Measurements from ENCODE around the gene RNF213.
"Not testable (repeated sequence)": the region's sequence is repeated elsewhere in the genome, so short reads cannot be mapped to it uniquely, and the experiment has no call there.

RNF213 gene

DNA sequence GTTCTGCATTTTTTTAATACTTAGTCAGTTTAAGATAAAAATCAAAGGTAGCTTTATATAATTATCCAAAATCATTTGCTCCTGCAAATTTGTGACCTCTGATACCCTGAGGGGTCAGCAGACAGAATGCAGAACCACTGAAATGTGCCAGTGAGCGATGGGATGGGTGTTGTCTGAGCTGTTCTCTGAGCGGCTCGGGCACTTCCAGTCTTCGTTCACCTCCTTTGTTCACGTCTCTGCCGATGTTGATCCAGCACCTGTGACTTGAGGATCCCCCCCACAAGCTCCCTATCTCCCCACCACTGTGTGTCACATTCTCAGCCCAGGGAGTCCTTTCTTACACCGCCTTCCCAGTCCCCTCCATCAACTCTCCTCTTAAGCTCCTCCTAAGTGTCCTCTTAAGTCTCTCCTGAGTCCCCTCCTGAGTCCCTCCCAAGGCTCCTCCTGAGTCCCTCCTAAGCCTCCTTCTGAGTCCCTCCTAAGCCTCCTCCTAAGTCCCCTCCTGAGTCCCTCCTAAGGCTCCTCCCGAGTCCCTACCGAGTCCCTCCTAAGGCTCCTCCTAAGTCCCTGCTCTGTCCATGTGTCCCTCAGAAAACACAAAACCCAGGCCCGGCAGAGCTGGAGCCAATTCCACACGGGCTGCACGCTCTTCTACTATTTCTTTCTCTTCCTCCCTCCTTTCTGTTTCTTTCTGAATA, 47.5 kb downstream of the RNF213 start:
- peak overlapping the region; percentile 21 for H3K4me3 ChIP-seq (ENCODE audit: low read depth, low read length)
- TF ChIP-seq, protein P1, sequence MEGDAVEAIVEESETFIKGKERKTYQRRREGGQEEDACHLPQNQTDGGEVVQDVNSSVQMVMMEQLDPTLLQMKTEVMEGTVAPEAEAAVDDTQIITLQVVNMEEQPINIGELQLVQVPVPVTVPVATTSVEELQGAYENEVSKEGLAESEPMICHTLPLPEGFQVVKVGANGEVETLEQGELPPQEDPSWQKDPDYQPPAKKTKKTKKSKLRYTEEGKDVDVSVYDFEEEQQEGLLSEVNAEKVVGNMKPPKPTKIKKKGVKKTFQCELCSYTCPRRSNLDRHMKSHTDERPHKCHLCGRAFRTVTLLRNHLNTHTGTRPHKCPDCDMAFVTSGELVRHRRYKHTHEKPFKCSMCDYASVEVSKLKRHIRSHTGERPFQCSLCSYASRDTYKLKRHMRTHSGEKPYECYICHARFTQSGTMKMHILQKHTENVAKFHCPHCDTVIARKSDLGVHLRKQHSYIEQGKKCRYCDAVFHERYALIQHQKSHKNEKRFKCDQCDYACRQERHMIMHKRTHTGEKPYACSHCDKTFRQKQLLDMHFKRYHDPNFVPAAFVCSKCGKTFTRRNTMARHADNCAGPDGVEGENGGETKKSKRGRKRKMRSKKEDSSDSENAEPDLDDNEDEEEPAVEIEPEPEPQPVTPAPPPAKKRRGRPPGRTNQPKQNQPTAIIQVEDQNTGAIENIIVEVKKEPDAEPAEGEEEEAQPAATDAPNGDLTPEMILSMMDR (IDR thresholded peaks at IDR 0.05; ENCODE audit: low read depth, low read length), result no peak
- peaks cover 82% of the 10 kb centered on the region for H3K36me3 ChIP-seq
- no peaks in the 10 kb centered on the region for H3K27me3 ChIP-seq (ENCODE audit: insufficient read depth, low read depth, severe bottlenecking)
- peak; percentile 96 for DNase-seq
- peak overlapping the region; percentile 89 for H3K27ac ChIP-seq
- peaks cover 13% of the 10 kb centered on the region for H3K9me3 ChIP-seq (ENCODE audit: severe bottlenecking)

DNA sequence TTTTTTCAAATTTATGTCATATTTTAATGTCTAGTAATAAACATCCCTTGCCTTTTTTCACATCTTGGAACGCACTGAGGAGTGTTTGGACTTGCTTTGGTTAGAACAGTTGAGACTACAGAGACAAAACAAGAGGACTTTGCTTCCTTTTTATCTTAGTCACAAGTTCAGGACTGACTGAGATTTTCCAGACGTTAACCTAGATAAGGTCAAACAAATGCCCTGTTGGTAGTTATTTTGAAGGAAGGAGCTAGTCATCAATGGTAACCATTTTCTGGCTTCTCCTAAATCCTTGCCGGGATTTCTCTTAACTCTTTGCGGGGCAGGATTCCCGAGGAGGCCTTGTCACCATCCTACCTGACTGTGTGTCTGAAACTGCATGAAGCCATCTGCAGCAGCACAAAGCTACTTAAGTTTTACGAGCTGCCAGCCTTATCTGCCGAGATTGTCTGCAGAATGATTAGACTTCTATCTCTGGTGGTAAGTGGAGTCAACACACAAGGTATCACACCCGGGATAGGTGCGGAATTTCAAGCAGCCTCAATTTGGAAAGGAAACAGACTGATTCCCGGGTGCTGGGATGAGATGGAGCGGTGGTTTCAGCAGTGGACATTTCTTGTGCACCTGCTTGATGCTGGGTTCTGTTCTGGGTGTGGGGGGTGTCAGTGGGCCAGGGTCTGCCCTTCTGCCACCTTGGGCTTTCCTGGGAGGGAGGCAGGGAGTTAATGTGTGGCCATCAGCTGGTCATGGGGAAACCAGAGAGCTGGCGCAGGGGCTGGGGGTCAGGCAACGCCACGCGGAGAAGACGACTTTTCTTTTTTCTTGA, 48.3 kb downstream of the RNF213 start:
- H3K4me3 ChIP-seq (ENCODE audit: low read depth, low read length), result peak overlapping the region; percentile 21
- DNase-seq, result peak; percentile 86
- H3K27me3 ChIP-seq (ENCODE audit: insufficient read depth, low read depth, severe bottlenecking), result no peaks in the 10 kb centered on the region
- TF ChIP-seq, protein P1 (IDR thresholded peaks at IDR 0.05; ENCODE audit: low read depth, low read length), result no peak
- peak overlapping the region; percentile 89 for H3K27ac ChIP-seq
- peaks cover 78% of the 10 kb centered on the region for H3K36me3 ChIP-seq
- H3K9me3 ChIP-seq (ENCODE audit: severe bottlenecking), result peaks cover 9% of the 10 kb centered on the region

DNA sequence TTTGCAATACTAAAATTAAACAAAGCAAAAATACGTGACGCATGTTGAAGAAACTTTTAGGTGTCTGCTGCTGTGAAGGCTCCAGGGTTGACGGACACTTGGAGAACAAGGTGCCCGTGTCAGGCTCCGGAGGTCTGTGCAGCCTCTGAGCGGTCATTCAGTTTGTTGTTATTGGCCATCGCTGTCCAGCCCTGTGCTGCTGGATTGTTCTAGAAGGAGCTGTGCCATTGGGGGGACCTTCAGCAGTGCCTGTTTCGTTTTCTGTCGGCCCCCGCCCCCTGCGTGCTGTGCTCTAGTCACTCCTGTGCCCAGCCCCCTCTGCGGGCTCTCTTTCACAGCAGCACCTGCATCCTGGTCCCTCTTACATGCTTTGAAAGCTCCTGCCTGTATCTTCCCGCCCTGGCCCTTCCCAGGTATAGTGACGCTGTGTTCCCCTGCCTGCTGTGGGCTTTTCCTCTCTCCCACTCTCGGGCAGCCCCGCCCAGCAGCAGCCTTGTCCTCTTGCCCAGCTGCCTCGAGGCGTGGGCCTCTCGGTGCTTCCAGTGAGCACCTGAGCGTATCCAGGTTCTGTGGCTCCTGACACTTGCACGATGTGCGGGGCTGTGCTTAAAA, 50.7 kb downstream of the RNF213 start:
- Histone ChIP-seq H3K27ac (no peak overlapping the region), H3K9me3 (ENCODE audit: severe bottlenecking) (peaks cover 2% of the 10 kb centered on the region), H3K4me3 (ENCODE audit: low read depth, low read length) (no peak overlapping the region), H3K36me3 (peaks cover 59% of the 10 kb centered on the region), H3K27me3 (ENCODE audit: insufficient read depth, low read depth, severe bottlenecking) (no peaks in the 10 kb centered on the region)
- TF ChIP-seq, protein P1 (IDR thresholded peaks at IDR 0.05; ENCODE audit: low read depth, low read length), result no peak
- no peak for DNase-seq

DNA sequence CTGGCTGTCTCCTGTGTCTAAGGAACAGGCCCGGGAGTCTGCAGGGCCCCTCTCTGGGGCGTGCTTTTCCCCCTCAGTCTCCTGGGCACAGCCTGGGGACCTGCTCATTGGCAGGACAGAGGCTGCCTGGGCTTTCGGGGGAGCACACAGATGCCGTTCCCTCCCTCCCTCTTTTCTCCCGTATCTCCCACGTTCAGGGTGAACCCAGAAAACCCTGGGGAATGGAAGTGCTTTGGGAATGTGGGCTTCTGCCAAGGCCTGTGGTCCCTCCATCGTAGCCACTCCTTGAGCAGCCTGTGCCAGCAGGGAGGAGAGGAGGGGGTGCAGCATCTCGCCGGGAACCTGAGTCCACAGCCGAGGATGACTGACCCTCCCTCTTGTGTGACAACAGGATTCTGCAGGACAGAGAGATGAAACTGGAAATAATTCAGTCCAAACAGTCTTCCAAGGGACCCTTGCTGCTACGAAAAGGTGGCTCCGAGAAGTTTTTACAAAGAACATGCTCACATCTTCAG, 52.0 kb downstream of the RNF213 start:
- peaks cover 5% of the 10 kb centered on the region for H3K9me3 ChIP-seq (ENCODE audit: severe bottlenecking)
- DNase-seq, result no peak
- H3K4me3 ChIP-seq (ENCODE audit: low read depth, low read length), result no peak overlapping the region
- TF ChIP-seq, protein P1 (IDR thresholded peaks at IDR 0.05; ENCODE audit: low read depth, low read length), result no peak
- H3K36me3 ChIP-seq, result peaks cover 59% of the 10 kb centered on the region
- no peaks in the 10 kb centered on the region for H3K27me3 ChIP-seq (ENCODE audit: insufficient read depth, low read depth, severe bottlenecking)
- H3K27ac ChIP-seq, result no peak overlapping the region

DNA sequence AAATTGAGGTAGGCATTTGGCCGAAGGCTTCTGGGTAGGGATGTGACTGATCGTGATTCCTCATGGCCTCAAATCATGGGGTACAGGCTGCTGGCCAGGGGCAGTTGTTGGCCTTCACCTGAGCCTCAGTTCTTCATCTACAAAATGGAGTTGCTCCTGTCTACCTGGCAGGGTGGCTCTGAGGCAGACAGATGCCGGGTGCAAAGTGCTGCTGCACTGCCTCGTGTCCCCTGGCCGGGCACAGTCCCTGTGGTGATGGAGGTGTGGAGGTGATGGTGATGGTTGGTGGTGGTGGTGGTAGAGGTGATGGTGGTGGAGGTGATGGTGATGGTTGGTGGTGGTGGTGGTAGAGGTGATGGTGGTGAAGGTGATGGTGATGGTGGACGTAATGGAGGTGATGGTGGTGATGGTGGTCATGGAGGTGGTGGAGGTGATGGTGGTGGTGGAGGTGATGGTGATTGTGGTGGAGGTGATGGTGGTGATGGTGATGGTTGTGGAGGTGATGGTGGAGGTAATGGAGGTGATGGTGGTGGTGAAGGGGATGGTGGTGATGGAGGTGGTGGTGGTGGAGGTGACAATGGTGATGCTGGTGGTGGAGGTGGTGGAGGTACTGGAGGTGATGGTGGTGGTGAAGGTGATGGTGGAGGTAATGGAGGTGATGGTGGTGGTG, 52.6 kb downstream of the RNF213 start:
- Histone ChIP-seq H3K4me3 (ENCODE audit: low read depth, low read length) (no peak overlapping the region), H3K27me3 (ENCODE audit: insufficient read depth, low read depth, severe bottlenecking) (no peaks in the 10 kb centered on the region), H3K27ac (no peak overlapping the region), H3K36me3 (peaks cover 65% of the 10 kb centered on the region), H3K9me3 (ENCODE audit: severe bottlenecking) (peaks cover 5% of the 10 kb centered on the region)
- no peak for DNase-seq
- TF ChIP-seq, protein P1 (IDR thresholded peaks at IDR 0.05; ENCODE audit: low read depth, low read length), result no peak

DNA sequence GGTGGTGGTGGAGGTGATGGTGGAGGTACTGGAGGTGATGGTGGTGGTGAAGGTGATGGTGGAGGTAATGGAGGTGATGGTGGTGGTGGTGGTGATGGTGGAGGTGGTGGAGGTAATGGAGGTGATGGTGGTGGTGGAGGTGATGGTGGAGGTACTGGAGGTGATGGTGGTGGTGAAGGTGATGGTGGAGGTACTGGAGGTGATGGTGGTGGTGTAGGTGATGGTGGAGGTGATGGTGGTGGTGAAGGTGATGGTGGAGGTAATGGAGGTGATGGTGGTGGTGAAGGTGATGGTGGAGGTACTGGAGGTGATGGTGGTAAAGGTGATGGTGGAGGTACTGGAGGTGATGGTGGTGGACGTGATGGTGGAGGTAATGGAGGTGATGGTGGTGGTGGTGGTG, 53.3 kb downstream of the RNF213 start:
- H3K27ac ChIP-seq; H3K9me3 ChIP-seq (ENCODE audit: severe bottlenecking); DNase-seq; H3K4me3 ChIP-seq (ENCODE audit: low read depth, low read length); H3K27me3 ChIP-seq (ENCODE audit: insufficient read depth, low read depth, severe bottlenecking): not testable (repeated sequence)
- peaks cover 70% of the 10 kb centered on the region for H3K36me3 ChIP-seq
